LoVo (cell line): Measurements from ENCODE around the gene AP5S1.
"Not testable (repeated sequence)": the region's sequence is repeated elsewhere in the genome, so short reads cannot be mapped to it uniquely, and the experiment has no call there.

ENCODE experiments used
- DNase-seq: peaks from one replicate; pipeline ENCODE4 v3.0.0-alpha.2; 2016; ENCODE audit warnings: low spot score

The AP5S1 gene

GRCh38 chr20:3820048-3820900, at the start of gene AP5S1:
Gene AP5S1 (plus strand): TSS chr20:3820547. CDS start chr20:3822118, 1,571 bp downstream.
- peak; percentile 95 for DNase-seq

- DNase-seq = no peak
These were observed 48.7 kb upstream of the AP5S1 start for GRCh38 chr20:3771552-3772058.

- DNase-seq = no peak
These were observed 44.8 kb upstream of the AP5S1 start for GRCh38 chr20:3775457-3776108.

GRCh38 chr20:3777381-3777715, 43.0 kb upstream of the AP5S1 start:
- no peak for DNase-seq

GRCh38 chr20:3777716-3778629, 42.4 kb upstream of the AP5S1 start:
- no peak for DNase-seq

GRCh38 chr20:3778976-3779375, 41.4 kb upstream of the AP5S1 start:
- DNase-seq = no peak

GRCh38 chr20:3781153-3781910, 39.0 kb upstream of the AP5S1 start, which contains the start of gene SPEF1:
Gene SPEF1 (minus strand): TSS chr20:3781448. CDS start chr20:3781287, 161 bp downstream.
- DNase-seq = peak; percentile 91

GRCh38 chr20:3782597-3782996, 37.8 kb upstream of the AP5S1 start:
- no peak for DNase-seq

GRCh38 chr20:3783068-3783489, 37.3 kb upstream of the AP5S1 start:
- DNase-seq = no peak

- DNase-seq = no peak
These were observed 36.7 kb upstream of the AP5S1 start for GRCh38 chr20:3783511-3784195.

- no peak for DNase-seq
These were observed 36.0 kb upstream of the AP5S1 start for GRCh38 chr20:3784216-3784853.

- DNase-seq = no peak
These were observed 35.5 kb upstream of the AP5S1 start for GRCh38 chr20:3784863-3785239.

- DNase-seq = no peak
These were observed 34.9 kb upstream of the AP5S1 start for GRCh38 chr20:3785240-3786125.

- peak; percentile 47 for DNase-seq
These were observed 34.2 kb upstream of the AP5S1 start for GRCh38 chr20:3786126-3786484.

- peak; percentile 92 for DNase-seq
These were observed 33.6 kb upstream of the AP5S1 start, which contains the start of gene CENPB for GRCh38 chr20:3786665-3787323. Gene CENPB (minus strand): TSS chr20:3786740. CDS start chr20:3786483, 257 bp downstream.

- DNase-seq = no peak
These were observed 32.9 kb upstream of the AP5S1 start for GRCh38 chr20:3787324-3788014.

- no peak for DNase-seq
These were observed 31.6 kb upstream of the AP5S1 start for GRCh38 chr20:3788685-3789155.

- not testable (repeated sequence) for DNase-seq
These were observed 31.1 kb upstream of the AP5S1 start for GRCh38 chr20:3789201-3789600.
